NB4 (cell line): ENCODE data around the gene BRMS1L.

Experiments
- DNase-seq: peaks from one replicate; pipeline ENCODE4 v3.0.0; 2010; ENCODE audit warnings: low read depth
- H3K4me3 ChIP-seq: one replicate; pipeline ENCODE4 v1.5.1; 2011; ENCODE audit warnings: mild to moderate bottlenecking, low read depth, low read length, moderate library complexity
- CTCF ChIP-seq: IDR thresholded peaks from one replicate; pipeline ENCODE4 v1.5.1; 2012; ENCODE audit warnings: low read depth, low read length
- MAX ChIP-seq: IDR thresholded peaks from 2 replicates; pipeline ENCODE4 v1.6.1; 2011; ENCODE audit warnings: low read depth, low read length
- MYC ChIP-seq: IDR thresholded peaks from 2 replicates; pipeline ENCODE4 v1.6.1; 2011; ENCODE audit warnings: low read depth, low read length
- POLR2A ChIP-seq: IDR thresholded peaks from 2 replicates; pipeline ENCODE4 v1.6.1; 2011; ENCODE audit warnings: mild to moderate bottlenecking; ENCODE audit not compliant: insufficient read length; ENCODE audit errors: extremely low read depth

BRMS1L gene

GRCh38 chr14:35909665-35910064, 83.5 kb downstream of the BRMS1L start:
- no peak for TF ChIP-seq MYC
- no peak for TF ChIP-seq CTCF
- no peak for TF ChIP-seq POLR2A
- TF ChIP-seq MAX = no peak
- H3K4me3 ChIP-seq = no peak overlapping the region
- no peak for DNase-seq

- DNase-seq = no peak
- no peak for TF ChIP-seq MAX
- TF ChIP-seq POLR2A = no peak
- no peak for TF ChIP-seq CTCF
- no peak for TF ChIP-seq MYC
- no peak overlapping the region for H3K4me3 ChIP-seq
Observed at GRCh38 chr14:35910191-35910590, 84.1 kb downstream of the BRMS1L start.

GRCh38 chr14:35911097-35911496, 85.0 kb downstream of the BRMS1L start:
- no peak overlapping the region for H3K4me3 ChIP-seq
- DNase-seq = no peak
- TF ChIP-seq MYC (no peak), CTCF (no peak), MAX (no peak), POLR2A (no peak)

- TF ChIP-seq MYC (no peak), MAX (no peak), CTCF (no peak), POLR2A (no peak)
- H3K4me3 ChIP-seq = no peak overlapping the region
- no peak for DNase-seq
Observed at GRCh38 chr14:35915185-35915584, 89.0 kb downstream of the BRMS1L start.

- DNase-seq = no peak
- TF ChIP-seq POLR2A (no peak), MAX (no peak), CTCF (no peak), MYC (no peak)
- H3K4me3 ChIP-seq = no peak overlapping the region
Observed at GRCh38 chr14:35915775-35916174, 89.6 kb downstream of the BRMS1L start.
